GM21381 (cell line): ENCODE measurements around the gene OLFML3.
"Not testable (repeated sequence)": the region's sequence is repeated elsewhere in the genome, so short reads cannot be mapped to it uniquely, and the experiment has no call there.

Source experiments
- ATAC-seq: cut with Tn5 transposase; IDR thresholded peaks from one replicate; pipeline ENCODE4 v1.9.1; 2021; ENCODE audit warnings: mild to moderate bottlenecking, moderate library complexity; ENCODE audit not compliant: unreplicated experiment

OLFML3 gene

GRCh38 chr1:113948151-113948550 lies 31.1 kb upstream of the OLFML3 start:
- not testable (repeated sequence) for ATAC-seq

DNA sequence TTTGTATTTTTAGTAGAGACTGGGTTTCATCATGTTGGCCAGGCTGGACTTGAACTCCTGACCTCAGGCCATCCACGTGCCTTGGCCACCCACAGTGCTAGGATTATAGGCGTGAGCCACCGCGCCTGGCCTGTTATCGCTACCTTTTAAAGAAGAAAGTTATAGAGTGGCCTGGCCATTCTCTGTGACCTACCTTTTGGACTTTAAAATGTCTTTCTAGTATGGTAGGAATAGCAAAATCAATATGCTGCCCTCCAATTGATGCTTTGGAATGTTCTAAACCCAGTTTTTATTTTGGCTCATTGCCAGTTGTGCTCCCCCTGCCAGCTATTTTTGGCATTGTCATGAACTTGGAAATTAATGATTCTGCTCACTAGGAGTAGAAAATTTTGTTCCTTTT lies 30.3 kb upstream of the OLFML3 start:
- no peak for ATAC-seq

DNA sequence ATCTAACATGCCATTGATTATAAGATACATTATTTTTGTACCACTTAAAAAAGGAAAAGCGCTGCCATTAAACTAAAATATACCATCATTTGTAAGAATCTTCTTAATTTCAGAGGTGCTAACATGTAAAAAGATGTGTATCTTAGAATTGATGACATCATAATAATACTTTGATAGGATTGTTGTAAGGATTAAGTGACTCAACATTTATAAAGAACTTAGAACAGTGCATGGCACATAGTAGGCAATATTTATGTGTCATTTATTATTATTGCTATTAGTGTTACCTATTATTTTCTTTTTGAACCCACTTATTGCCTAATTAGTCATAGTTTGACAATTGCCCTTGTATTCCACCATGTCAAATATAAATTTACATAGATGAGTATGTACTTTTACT lies 28.4 kb upstream of the OLFML3 start:
- no peak for ATAC-seq

DNA sequence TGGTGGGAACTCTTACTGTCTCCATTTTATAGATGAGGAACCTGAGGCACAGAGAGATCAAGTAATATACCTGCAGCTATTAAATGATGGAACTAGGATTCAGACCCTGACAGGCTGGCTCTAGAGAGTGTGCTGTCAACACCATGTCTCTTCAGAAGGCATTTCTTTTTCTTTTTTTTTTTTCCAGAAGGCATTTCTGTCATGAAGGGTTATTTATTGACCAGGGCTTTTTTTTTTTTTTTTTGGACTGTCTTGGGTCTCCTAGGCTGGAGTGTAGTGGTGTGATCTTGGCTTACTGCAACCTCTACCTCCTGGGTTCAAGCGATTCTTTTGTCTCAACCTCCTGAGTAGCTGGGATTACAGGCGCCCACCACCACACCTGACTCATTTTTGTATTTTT lies 27.6 kb upstream of the OLFML3 start:
- no peak for ATAC-seq

GRCh38 chr1:113957984-113958383 lies 21.3 kb upstream of the OLFML3 start:
- ATAC-seq, result no peak

DNA sequence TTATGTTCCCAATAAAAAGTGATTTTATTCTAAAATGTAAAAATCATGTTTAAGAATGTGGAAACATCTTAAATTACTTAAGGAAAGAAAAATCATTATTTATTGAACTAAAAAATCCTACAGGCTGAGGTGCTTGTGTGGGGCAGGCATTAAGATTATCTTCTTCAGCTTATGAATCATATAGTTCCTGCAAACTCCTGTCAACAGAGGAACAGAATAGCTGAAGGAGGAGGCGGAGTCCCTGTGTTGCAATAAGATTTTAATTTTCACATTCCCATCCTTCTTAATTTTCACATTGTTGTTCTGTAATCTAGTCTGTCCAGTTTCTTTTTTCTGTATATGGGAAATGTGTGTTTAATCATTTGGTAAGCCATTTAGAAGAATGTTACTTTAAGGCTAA lies 20.6 kb upstream of the OLFML3 start:
- ATAC-seq, result no peak

DNA sequence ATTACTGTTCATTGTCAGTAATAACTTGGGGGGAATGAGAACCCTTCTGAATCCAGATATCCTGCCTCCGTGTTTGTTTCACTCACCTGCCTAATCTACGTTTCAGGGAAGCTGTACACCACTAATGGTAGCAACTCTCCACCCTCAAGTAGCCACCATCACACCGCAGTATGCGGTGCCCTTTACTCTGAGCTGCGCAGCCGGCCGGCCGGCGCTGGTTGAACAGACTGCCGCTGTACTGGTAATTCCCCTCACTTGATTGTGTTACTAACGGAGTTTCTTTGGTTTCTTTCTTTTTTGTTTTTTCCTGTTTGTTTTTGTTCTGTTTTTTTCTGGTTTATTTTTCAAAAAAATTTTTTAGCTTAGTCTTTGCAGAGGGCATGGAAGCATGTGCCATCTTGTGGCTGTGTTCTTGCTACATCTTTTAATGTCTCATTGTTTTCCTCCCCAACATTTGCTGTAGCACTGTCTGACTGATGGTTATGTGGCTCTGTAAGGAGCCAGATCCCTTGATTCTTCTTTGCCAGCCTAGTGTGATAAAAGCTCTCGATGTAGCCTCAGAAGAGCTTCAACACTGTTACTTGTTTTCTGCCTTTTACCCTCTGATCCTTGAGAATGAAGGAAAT lies 15.9 kb upstream of the OLFML3 start:
- no peak for ATAC-seq

DNA sequence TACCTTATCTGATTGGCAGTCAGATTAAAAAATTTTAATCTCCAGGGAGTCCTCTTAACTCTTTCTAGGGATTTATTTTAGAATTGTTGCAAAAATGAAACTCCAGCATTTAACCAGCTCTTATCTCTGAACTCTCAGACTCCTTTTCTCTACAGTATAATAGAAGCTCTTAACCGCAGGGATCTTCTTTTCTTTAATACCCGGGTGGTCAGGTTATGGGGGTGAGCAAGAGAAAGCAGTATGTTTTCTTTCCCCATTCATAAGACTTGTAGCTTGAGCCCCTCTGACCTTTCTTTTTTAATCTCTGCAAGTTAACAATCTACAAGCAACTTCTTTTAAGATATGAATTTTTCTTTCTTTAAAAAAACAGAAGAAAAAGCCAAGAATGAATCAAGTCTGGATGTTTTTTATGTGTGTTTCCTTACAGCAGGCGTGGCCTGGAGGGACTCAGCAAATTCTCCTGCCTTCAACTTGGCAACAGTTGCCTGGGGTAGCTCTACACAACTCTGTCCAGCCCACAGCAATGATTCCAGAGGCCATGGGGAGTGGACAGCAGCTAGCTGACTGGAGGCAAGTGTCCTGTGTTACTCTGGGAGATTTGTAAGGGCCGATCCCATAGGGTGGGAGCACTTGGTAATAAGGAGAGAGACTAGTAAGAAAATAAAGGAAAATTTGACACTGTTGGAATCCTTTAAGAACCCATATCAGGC lies 13.4 kb upstream of the OLFML3 start:
- ATAC-seq, result no peak

DNA sequence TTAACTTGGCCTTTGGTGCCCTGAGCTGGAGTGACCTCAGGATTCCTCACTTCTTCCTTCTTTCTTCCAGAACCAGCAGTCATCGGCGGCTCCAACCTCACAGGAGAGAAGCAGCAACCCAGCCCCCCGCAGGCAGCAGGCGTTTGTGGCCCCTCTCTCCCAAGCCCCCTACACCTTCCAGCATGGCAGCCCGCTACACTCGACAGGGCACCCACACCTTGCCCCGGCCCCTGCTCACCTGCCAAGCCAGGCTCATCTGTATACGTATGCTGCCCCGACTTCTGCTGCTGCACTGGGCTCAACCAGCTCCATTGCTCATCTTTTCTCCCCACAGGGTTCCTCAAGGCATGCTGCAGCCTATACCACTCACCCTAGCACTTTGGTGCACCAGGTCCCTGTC lies 6.3 kb upstream of the OLFML3 start:
- ATAC-seq, result no peak

GRCh38 chr1:113975211-113975895 lies 3.9 kb upstream of the OLFML3 start:
- no peak for ATAC-seq

DNA sequence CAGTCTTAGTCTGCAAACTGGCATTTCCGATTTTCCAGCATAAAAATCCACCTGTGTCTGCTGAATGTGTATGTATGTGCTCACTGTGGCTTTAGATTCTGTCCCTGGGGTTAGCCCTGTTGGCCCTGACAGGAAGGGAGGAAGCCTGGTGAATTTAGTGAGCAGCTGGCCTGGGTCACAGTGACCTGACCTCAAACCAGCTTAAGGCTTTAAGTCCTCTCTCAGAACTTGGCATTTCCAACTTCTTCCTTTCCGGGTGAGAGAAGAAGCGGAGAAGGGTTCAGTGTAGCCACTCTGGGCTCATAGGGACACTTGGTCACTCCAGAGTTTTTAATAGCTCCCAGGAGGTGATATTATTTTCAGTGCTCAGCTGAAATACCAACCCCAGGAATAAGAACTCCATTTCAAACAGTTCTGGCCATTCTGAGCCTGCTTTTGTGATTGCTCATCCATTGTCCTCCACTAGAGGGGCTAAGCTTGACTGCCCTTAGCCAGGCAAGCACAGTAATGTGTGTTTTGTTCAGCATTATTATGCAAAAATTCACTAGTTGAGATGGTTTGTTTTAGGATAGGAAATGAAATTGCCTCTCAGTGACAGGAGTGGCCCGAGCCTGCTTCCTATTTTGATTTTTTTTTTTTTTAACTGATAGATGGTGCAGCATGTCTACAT lies 2.5 kb upstream of the OLFML3 start:
- ATAC-seq, result no peak

DNA sequence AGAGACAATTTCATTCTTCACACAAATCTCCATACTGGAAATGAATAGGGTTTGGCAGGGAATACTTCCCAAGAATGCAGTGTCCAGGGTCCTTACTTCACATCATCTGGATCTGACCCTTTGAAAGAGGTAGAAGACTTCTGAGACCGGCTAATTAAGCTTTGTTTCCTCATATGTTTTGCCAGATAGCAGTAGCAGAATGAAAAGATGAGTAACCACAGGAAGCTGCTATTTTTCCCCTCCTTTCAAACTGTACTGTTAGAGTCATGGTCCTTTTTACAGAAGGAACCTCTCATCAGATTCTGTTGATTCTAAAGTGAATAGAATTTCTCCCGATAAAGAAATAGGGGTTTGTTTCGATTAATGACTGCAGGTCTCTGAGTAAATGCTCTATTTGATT lies 1.4 kb upstream of the OLFML3 start:
- no peak for ATAC-seq

DNA sequence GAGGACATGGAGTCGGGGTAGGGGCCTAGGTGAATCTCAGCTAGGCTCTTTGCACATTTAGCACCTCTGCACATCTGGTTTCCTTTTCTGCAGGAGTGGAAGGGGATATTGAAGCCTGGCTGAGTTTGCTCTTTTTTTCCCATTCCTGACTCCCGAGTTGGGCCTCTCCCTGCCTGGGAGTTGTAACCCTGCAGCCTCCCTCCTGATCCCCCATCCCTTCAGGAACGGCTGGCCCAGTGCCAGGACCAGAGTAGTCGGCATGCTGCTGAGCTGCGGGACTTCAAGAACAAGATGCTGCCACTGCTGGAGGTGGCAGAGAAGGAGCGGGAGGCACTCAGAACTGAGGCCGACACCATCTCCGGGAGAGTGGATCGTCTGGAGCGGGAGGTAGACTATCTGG lies 836 bp downstream of the OLFML3 start:
- ATAC-seq, result no peak

DNA sequence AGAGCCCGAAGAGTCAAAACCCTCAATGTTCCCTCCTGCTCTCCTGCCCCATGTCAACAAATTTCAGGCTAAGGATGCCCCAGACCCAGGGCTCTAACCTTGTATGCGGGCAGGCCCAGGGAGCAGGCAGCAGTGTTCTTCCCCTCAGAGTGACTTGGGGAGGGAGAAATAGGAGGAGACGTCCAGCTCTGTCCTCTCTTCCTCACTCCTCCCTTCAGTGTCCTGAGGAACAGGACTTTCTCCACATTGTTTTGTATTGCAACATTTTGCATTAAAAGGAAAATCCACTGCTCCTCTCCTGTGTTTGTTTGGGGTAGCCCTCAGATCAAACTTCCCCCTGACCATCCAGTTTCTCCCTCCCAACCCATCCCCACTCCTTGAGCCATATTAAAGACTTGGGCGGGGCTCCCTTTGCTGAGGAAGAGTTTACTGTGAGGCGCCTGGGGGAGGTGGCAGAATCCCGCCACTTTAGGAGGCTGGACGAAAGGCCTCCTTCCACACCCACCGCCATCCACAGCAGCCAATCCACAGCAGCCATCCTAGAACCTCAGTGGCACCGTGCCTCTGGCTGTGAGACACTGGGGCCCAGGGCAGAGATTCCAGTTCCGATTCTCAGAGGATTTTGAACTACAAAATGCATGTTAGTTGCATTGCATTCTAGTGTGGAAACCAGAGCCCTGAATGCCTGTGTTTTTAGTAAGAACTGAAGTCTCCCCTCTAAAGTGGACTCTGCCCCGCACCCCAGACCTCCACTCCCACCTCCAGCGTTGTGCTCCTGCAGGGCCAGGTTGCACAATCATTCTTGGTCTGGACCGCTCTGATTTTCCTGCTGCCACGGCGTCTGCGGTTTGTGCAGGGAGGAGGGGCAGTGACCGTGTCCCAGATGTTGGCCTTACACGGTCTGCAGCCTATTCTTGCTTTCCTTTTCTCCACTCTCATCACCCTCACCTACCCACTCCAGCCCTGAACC lies 3.0 kb downstream of the OLFML3 start:
- no peak for ATAC-seq

GRCh38 chr1:113982949-113983348 lies 3.7 kb downstream of the OLFML3 start:
- no peak for ATAC-seq

GRCh38 chr1:113983391-113983790 lies 4.1 kb downstream of the OLFML3 start:
- ATAC-seq, result no peak

GRCh38 chr1:113983826-113984225 lies 4.6 kb downstream of the OLFML3 start:
- ATAC-seq, result no peak

DNA sequence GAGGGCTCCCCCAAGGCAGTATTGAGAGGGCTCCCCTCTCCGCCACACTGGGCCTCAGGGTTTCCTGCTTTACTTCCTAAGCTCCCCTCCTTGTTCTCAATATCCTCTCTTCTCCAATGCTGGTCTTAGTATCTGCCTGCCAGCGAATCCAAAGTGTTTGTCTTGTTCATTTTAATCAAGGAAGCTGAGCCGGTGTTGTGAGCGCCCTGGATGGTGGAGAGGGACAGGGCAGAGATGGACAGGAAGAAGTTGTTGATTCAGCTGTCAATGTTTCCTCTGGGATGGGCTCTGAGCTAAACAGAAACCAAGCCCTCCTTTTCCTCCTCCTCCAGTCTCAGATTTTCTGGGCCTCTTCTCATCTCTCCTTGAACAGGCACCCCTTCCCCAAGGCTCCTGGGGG lies 5.4 kb downstream of the OLFML3 start:
- no peak for ATAC-seq

DNA sequence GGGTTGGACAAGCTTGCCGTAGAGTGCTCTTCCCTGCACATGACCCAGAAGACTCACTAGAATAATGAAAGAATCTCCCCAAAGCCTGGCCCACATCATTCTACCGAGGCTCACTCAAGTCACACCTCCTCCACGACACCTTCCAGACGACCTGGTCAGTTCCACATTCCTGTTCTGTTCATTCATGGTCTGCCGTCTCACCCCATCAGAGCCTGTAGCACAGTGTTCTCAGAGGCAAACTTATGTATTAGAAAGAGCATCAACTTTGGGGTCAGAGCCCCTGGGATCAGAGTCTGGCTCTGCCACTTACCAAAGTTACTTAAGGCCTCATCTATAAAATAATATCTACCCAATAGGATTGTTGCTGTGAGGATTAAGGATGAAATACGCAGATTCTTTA lies 7.5 kb downstream of the OLFML3 start:
- ATAC-seq, result no peak

- ATAC-seq, result no peak
Measured at GRCh38 chr1:113987259-113987658, 8.0 kb downstream of the OLFML3 start.

DNA sequence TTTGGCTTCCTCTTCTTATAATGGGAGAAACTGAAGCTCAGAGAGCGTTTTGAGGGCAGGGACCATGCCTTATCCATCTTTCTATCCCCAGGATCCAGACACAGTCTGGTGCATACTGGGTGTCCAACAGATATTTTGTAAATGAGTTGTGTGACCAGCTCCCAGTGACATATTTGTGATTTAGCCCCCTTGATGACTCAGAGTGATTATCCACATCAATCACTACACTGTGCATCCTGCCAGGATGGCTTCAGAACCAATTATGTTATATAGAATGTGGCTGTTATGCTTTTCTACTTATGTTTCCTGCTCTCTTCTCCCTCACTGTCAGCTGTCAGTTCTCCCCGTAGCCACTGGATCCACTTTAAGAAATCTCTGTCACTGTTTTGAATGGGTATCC lies 11.3 kb downstream of the OLFML3 start:
- no peak for ATAC-seq
